ENCODE results near the gene PCDHGB6. TPM values are rescaled to one million over a fixed set of nuclear protein-coding genes. Genes with fewer than 3 reads are reported as not detected.

The PCDHGB6 gene
- total RNA-seq, 1 experiment from 2014 or later: 6.0 TPM

DNA sequence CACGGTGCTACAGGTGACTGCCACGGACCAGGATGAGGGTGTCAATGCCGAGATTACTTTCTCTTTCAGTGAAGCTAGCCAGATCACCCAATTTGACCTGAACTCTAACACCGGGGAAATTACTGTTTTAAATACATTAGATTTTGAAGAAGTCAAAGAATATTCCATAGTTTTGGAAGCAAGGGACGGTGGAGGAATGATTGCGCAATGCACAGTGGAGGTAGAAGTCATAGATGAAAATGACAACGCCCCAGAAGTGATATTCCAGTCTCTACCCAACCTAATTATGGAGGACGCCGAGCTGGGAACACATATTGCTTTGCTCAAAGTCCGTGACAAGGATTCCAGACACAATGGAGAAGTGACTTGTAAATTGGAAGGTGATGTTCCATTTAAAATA, 19.2 kb upstream of the PCDHGB6 start:
- Histone ChIP-seq H2BK12ac (ENCODE audit: insufficient read length, low read depth, low read length) (no peak overlapping the region), H3K23ac (ENCODE audit: insufficient read length, low read depth, low read length) (no peak overlapping the region), H3K27me3 (ENCODE audit: insufficient read depth, low read length) (no peaks in the 10 kb centered on the region), H3K23me2 (ENCODE audit: insufficient read length, low read depth, low read length, poor library complexity, severe bottlenecking) (no peaks in the 10 kb centered on the region), H3K18ac (ENCODE audit: insufficient read length, low read depth, low read length) (no peak overlapping the region), H3K79me2 (ENCODE audit: insufficient read depth, low read length) (no peaks in the 10 kb centered on the region), H4K5ac (ENCODE audit: insufficient read length, low read depth, low read length) (no peak overlapping the region), H4K20me1 (ENCODE audit: control insufficient read depth, insufficient read depth, insufficient read length) (no peaks in the 10 kb centered on the region), H3K4me2 (ENCODE audit: insufficient read depth, insufficient read length, low read length) (no peak overlapping the region), H4K8ac (replicated peaks; ENCODE audit: insufficient read length, low read depth, low read length) (no peak overlapping the region), H2BK5ac (ENCODE audit: insufficient read length, low read length) (no peak overlapping the region), H3K27ac (ENCODE audit: insufficient read length, low read depth, low read length) (no peak overlapping the region), H3K4me1 (ENCODE audit: insufficient read depth, low read length) (0 out of 2 replicates have a peak, but pooled peaks cover 2% of the 10 kb centered on the region), H3T11ph (ENCODE audit: low read length) (no peak overlapping the region), H2BK120ac (ENCODE audit: low read depth, low read length, poor library complexity, severe bottlenecking) (no peak overlapping the region), H2AFZ (ENCODE audit: low read length) (no peak overlapping the region), H2BK20ac (ENCODE audit: low read depth, low read length, poor library complexity, severe bottlenecking) (no peak overlapping the region), H3K9me3 (ENCODE audit: control insufficient read depth, low read depth, low read length) (peaks cover 41% of the 10 kb centered on the region), H3K79me1 (ENCODE audit: insufficient read depth, low read depth, low read length, poor library complexity, severe bottlenecking) (no peaks in the 10 kb centered on the region), H3K56ac (ENCODE audit: insufficient read length, low read depth, low read length) (no peak overlapping the region), H3K9ac (ENCODE audit: extremely low read depth, insufficient read length, low read length) (no peak overlapping the region), H2AK5ac (ENCODE audit: insufficient read length, low read length) (no peak overlapping the region), H3K14ac (ENCODE audit: insufficient read depth, low read length) (no peak overlapping the region), H3K4ac (ENCODE audit: low read depth, low read length) (no peak overlapping the region), H2BK15ac (ENCODE audit: low read depth, low read length) (no peak overlapping the region), H4K91ac (ENCODE audit: insufficient read length, low read depth, low read length) (no peak overlapping the region)
- H3K27me3 Mint-ChIP-seq (ENCODE audit: low read depth): peaks cover 13% of the 10 kb centered on the region
- no peak overlapping the region for H3K27ac Mint-ChIP-seq
- H3K36me3 Mint-ChIP-seq (ENCODE audit: insufficient read depth in 1 of 3, low read depth in 3 of 3): peaks cover 23 to 62% (median 43%) of the 10 kb centered on the region in 3 experiments
- no peak overlapping the region for H3K4me3 Mint-ChIP-seq
- TF ChIP-seq, protein P1, sequence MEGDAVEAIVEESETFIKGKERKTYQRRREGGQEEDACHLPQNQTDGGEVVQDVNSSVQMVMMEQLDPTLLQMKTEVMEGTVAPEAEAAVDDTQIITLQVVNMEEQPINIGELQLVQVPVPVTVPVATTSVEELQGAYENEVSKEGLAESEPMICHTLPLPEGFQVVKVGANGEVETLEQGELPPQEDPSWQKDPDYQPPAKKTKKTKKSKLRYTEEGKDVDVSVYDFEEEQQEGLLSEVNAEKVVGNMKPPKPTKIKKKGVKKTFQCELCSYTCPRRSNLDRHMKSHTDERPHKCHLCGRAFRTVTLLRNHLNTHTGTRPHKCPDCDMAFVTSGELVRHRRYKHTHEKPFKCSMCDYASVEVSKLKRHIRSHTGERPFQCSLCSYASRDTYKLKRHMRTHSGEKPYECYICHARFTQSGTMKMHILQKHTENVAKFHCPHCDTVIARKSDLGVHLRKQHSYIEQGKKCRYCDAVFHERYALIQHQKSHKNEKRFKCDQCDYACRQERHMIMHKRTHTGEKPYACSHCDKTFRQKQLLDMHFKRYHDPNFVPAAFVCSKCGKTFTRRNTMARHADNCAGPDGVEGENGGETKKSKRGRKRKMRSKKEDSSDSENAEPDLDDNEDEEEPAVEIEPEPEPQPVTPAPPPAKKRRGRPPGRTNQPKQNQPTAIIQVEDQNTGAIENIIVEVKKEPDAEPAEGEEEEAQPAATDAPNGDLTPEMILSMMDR (conservative IDR thresholded peaks at IDR 0.05): no peak
- H3K4me1 Mint-ChIP-seq: no peaks in the 10 kb centered on the region
- peaks cover 69 to 74% of the 10 kb centered on the region in 2 experiments for H3K9me3 Mint-ChIP-seq
- DNase-seq: no peak
- no CpG with 5 or more reads among the region's 10 CpGs for WGBS (ENCODE audit: extremely low coverage, insufficient read length, low lambda C conversion rate)
